Osteocyte (in vitro differentiated cells): ENCODE measurements around the gene OR8H2. TPM values are rescaled to one million over a fixed set of nuclear protein-coding genes. Genes with fewer than 3 reads are reported as not detected.

Experiments used
- DNase-seq: peaks from one replicate; pipeline ENCODE4 v3.0.0; 2021; ENCODE audit warnings: mixed read lengths; ENCODE audit not compliant: unreplicated experiment; ENCODE audit errors: extremely low spot score
- H3K27ac Mint-ChIP-seq: one replicate; pipeline ENCODE4 v1.8.0; 2021; ENCODE audit warnings: mild to moderate bottlenecking, mixed read lengths; ENCODE audit not compliant: unreplicated experiment
- H3K27me3 Mint-ChIP-seq: one replicate; pipeline ENCODE4 v1.8.0; 2021; ENCODE audit warnings: mixed read lengths; ENCODE audit not compliant: unreplicated experiment
- H3K36me3 Mint-ChIP-seq: one replicate; pipeline ENCODE4 v1.8.0; 2021; ENCODE audit warnings: mixed read lengths; ENCODE audit not compliant: unreplicated experiment
- H3K4me1 Mint-ChIP-seq: one replicate; pipeline ENCODE4 v1.8.0; 2021; ENCODE audit warnings: mixed read lengths; ENCODE audit not compliant: unreplicated experiment
- H3K4me3 Mint-ChIP-seq: one replicate; pipeline ENCODE4 v1.8.0; 2021; ENCODE audit warnings: mild to moderate bottlenecking, moderate library complexity, mixed read lengths; ENCODE audit not compliant: unreplicated experiment
- H3K9me3 Mint-ChIP-seq: one replicate; pipeline ENCODE4 v1.8.0; 2021; ENCODE audit warnings: mixed read lengths; ENCODE audit not compliant: unreplicated experiment
- total RNA-seq: library from RNA; stranded (reverse); gene quantifications from 2 replicates; pipeline ENCODE4 v1.2.1, GENCODE V29; 2021
- TF ChIP-seq, protein P1 (sequence below): fragments of 200-600 bp; sonication (generic); IDR thresholded peaks from 2 replicates; pipeline ENCODE4 v1.5.0; 2021; ENCODE audit warnings: antibody characterized with exemption, mild to moderate bottlenecking, moderate library complexity

OR8H2 gene
- total RNA-seq, 1 donor from 2014 or later = not detected

DNA sequence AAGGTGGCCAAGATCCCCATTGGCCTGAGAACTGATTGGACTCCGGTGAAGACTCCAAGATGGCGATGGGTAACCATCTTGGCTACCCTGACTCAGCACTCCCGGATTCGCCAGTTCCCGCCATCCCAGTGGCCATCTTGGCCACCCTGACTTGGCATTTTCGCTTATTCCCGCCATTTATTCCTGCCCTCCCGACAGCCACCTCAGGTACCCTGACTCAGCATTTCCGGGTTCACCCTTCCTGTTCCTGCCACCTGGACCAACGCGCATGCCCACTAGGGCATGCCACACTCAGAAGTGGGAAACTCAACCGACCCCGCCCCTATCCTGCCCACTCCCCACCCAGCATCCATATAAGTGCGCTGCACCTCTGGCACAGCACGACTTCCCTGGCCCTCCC lies 48.8 kb downstream of the OR8H2 start:
- Mint-ChIP-seq H3K4me1 (no peaks in the 10 kb centered on the region), H3K9me3 (peaks cover 53% of the 10 kb centered on the region), H3K4me3 (no peak overlapping the region), H3K27ac (no peak overlapping the region), H3K36me3 (no peaks in the 10 kb centered on the region), H3K27me3 (no peaks in the 10 kb centered on the region)
- DNase-seq = no peak
- TF ChIP-seq, protein P1, sequence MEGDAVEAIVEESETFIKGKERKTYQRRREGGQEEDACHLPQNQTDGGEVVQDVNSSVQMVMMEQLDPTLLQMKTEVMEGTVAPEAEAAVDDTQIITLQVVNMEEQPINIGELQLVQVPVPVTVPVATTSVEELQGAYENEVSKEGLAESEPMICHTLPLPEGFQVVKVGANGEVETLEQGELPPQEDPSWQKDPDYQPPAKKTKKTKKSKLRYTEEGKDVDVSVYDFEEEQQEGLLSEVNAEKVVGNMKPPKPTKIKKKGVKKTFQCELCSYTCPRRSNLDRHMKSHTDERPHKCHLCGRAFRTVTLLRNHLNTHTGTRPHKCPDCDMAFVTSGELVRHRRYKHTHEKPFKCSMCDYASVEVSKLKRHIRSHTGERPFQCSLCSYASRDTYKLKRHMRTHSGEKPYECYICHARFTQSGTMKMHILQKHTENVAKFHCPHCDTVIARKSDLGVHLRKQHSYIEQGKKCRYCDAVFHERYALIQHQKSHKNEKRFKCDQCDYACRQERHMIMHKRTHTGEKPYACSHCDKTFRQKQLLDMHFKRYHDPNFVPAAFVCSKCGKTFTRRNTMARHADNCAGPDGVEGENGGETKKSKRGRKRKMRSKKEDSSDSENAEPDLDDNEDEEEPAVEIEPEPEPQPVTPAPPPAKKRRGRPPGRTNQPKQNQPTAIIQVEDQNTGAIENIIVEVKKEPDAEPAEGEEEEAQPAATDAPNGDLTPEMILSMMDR = no peak

Other genes starting within 250 kb of the OR8H2 start
- not detected in 2 replicates for gene TRIM51, start 220.4 kb upstream of the OR8H2 start, total RNA-seq
- not detected in 2 replicates for gene OR5W2, start 189.1 kb upstream of the OR8H2 start, total RNA-seq
- gene OR5I1, start 167.3 kb upstream of the OR8H2 start, total RNA-seq = not detected in 2 replicates
- not detected in 2 replicates for gene OR10AG1, start 133.7 kb upstream of the OR8H2 start, total RNA-seq
- not detected in 2 replicates for gene OR5F1, start 109.1 kb upstream of the OR8H2 start, total RNA-seq
- gene OR5AS1, start 76.0 kb upstream of the OR8H2 start, total RNA-seq = not detected in 2 replicates
- not detected in 2 replicates for gene OR8I2, start 10.4 kb upstream of the OR8H2 start, total RNA-seq
- gene OR8H3, start 18.7 kb downstream of the OR8H2 start, total RNA-seq = not detected in 2 replicates
- gene OR8J3, start 36.5 kb downstream of the OR8H2 start, total RNA-seq = not detected in 2 replicates
- gene OR8K5, start 56.6 kb downstream of the OR8H2 start, total RNA-seq = not detected in 2 replicates
- not detected in 2 replicates for gene OR5J2, start 72.9 kb downstream of the OR8H2 start, total RNA-seq
- gene OR5T2, start 130.6 kb downstream of the OR8H2 start, total RNA-seq = not detected in 2 replicates
- not detected in 2 replicates for gene OR5T3, start 148.6 kb downstream of the OR8H2 start, total RNA-seq
- gene OR5T1, start 170.5 kb downstream of the OR8H2 start, total RNA-seq = not detected in 2 replicates
- gene OR8H1, start 188.6 kb downstream of the OR8H2 start, total RNA-seq = not detected in 2 replicates
- gene OR8K3, start 211.5 kb downstream of the OR8H2 start, total RNA-seq = not detected in 2 replicates
- not detected in 2 replicates for gene OR8K1, start 242.4 kb downstream of the OR8H2 start, total RNA-seq